ENCODE measurements around the gene MBD4. TPM values are rescaled to one million over a fixed set of nuclear protein-coding genes. Genes with fewer than 3 reads are reported as not detected.

The MBD4 gene
- total RNA-seq, 3 donors from 2014 or later = 40.4 to 47.0 (median 45.3) TPM

GRCh38 chr3:129449279-129450115, 9.7 kb upstream of the MBD4 start:
- peaks cover 7% of the 10 kb centered on the region for H3K4me1 Mint-ChIP-seq (ENCODE audit: low read depth)
- peaks cover 17% of the 10 kb centered on the region for H3K36me3 Mint-ChIP-seq (ENCODE audit: insufficient read depth)
- H3K9me3 Mint-ChIP-seq = no peaks in the 10 kb centered on the region
- H3K4me3 Mint-ChIP-seq = no peak overlapping the region
- DNase-seq (no peak), ATAC-seq (no peak)
- H3K27me3 Mint-ChIP-seq (ENCODE audit: low read depth) = no peaks in the 10 kb centered on the region

- DNase-seq (no peak), ATAC-seq (no peak)
- Mint-ChIP-seq H3K9me3 (no peaks in the 10 kb centered on the region), H3K27me3 (ENCODE audit: low read depth) (no peaks in the 10 kb centered on the region), H3K4me3 (no peak overlapping the region), H3K4me1 (ENCODE audit: low read depth) (peaks cover 11% of the 10 kb centered on the region), H3K36me3 (ENCODE audit: insufficient read depth) (peaks cover 15% of the 10 kb centered on the region)
Measured at GRCh38 chr3:129448186-129448895, 8.6 kb upstream of the MBD4 start.

GRCh38 chr3:129446926-129447325, 7.2 kb upstream of the MBD4 start:
- peaks cover 24% of the 10 kb centered on the region for H3K4me1 Mint-ChIP-seq (ENCODE audit: low read depth)
- peaks cover 1% of the 10 kb centered on the region for H3K36me3 Mint-ChIP-seq (ENCODE audit: insufficient read depth)
- no peaks in the 10 kb centered on the region for H3K9me3 Mint-ChIP-seq
- H3K27me3 Mint-ChIP-seq (ENCODE audit: low read depth) = no peaks in the 10 kb centered on the region
- DNase-seq (no peak), ATAC-seq (no peak)
- H3K4me3 Mint-ChIP-seq = no peak overlapping the region

GRCh38 chr3:129445471-129445870, 5.7 kb upstream of the MBD4 start:
- ATAC-seq (no peak), DNase-seq (no peak)
- Mint-ChIP-seq H3K4me3 (no peak overlapping the region), H3K9me3 (no peaks in the 10 kb centered on the region), H3K4me1 (ENCODE audit: low read depth) (peaks cover 36% of the 10 kb centered on the region), H3K36me3 (ENCODE audit: insufficient read depth) (no peaks in the 10 kb centered on the region), H3K27me3 (ENCODE audit: low read depth) (no peaks in the 10 kb centered on the region)

- Mint-ChIP-seq H3K27me3 (ENCODE audit: low read depth) (no peaks in the 10 kb centered on the region), H3K4me1 (ENCODE audit: low read depth) (peaks cover 41% of the 10 kb centered on the region), H3K9me3 (no peaks in the 10 kb centered on the region), H3K36me3 (ENCODE audit: insufficient read depth) (peaks cover under 1% of the 10 kb centered on the region), H3K4me3 (no peak overlapping the region)
- no peak for ATAC-seq
- DNase-seq = no peak
Measured at GRCh38 chr3:129442947-129443346, 3.2 kb upstream of the MBD4 start.

- no peak overlapping the region for H3K4me3 Mint-ChIP-seq
- peaks cover 45% of the 10 kb centered on the region for H3K4me1 Mint-ChIP-seq (ENCODE audit: low read depth)
- peaks cover 5% of the 10 kb centered on the region for H3K36me3 Mint-ChIP-seq (ENCODE audit: insufficient read depth)
- ATAC-seq (no peak), DNase-seq (no peak)
- H3K9me3 Mint-ChIP-seq = no peaks in the 10 kb centered on the region
- H3K27me3 Mint-ChIP-seq (ENCODE audit: low read depth) = no peaks in the 10 kb centered on the region
Measured at GRCh38 chr3:129442486-129442885, 2.7 kb upstream of the MBD4 start.

GRCh38 chr3:129441782-129442181, 2.0 kb upstream of the MBD4 start:
- no peaks in the 10 kb centered on the region for H3K9me3 Mint-ChIP-seq
- DNase-seq = no peak
- peak overlapping the region; percentile 92 for H3K4me3 Mint-ChIP-seq
- H3K36me3 Mint-ChIP-seq (ENCODE audit: insufficient read depth) = peaks cover 9% of the 10 kb centered on the region
- H3K4me1 Mint-ChIP-seq (ENCODE audit: low read depth) = peaks cover 49% of the 10 kb centered on the region
- ATAC-seq = no peak
- H3K27me3 Mint-ChIP-seq (ENCODE audit: low read depth) = no peaks in the 10 kb centered on the region

GRCh38 chr3:129441215-129441614, 1.5 kb upstream of the MBD4 start:
- no peak for ATAC-seq
- Mint-ChIP-seq H3K9me3 (no peaks in the 10 kb centered on the region), H3K27me3 (ENCODE audit: low read depth) (no peaks in the 10 kb centered on the region), H3K36me3 (ENCODE audit: insufficient read depth) (peaks cover 14% of the 10 kb centered on the region), H3K4me3 (peak overlapping the region; percentile 92), H3K4me1 (ENCODE audit: low read depth) (peaks cover 55% of the 10 kb centered on the region)
- no peak for DNase-seq

GRCh38 chr3:129440618-129441190, 956 bp upstream of the MBD4 start:
- peaks cover 17% of the 10 kb centered on the region for H3K36me3 Mint-ChIP-seq (ENCODE audit: insufficient read depth)
- H3K4me3 Mint-ChIP-seq = peak overlapping the region; percentile 92
- no peaks in the 10 kb centered on the region for H3K9me3 Mint-ChIP-seq
- H3K4me1 Mint-ChIP-seq (ENCODE audit: low read depth) = peaks cover 59% of the 10 kb centered on the region
- H3K27me3 Mint-ChIP-seq (ENCODE audit: low read depth) = no peaks in the 10 kb centered on the region
- DNase-seq = no peak
- peak in 1 of 2 donors; percentile 58 for ATAC-seq

GRCh38 chr3:129439226-129439816, 427 bp downstream of the MBD4 start:
- H3K36me3 Mint-ChIP-seq (ENCODE audit: insufficient read depth) = peaks cover 28% of the 10 kb centered on the region
- no peaks in the 10 kb centered on the region for H3K27me3 Mint-ChIP-seq (ENCODE audit: low read depth)
- peak; percentile 30 for DNase-seq
- peaks cover 70% of the 10 kb centered on the region for H3K4me1 Mint-ChIP-seq (ENCODE audit: low read depth)
- peak overlapping the region; percentile 92 for H3K4me3 Mint-ChIP-seq
- H3K9me3 Mint-ChIP-seq = no peaks in the 10 kb centered on the region
- peak; percentile 20 to 21 for ATAC-seq

- Mint-ChIP-seq H3K27me3 (ENCODE audit: low read depth) (no peaks in the 10 kb centered on the region), H3K4me3 (peak overlapping the region; percentile 37), H3K4me1 (ENCODE audit: low read depth) (peaks cover 42% of the 10 kb centered on the region), H3K9me3 (no peaks in the 10 kb centered on the region), H3K36me3 (ENCODE audit: insufficient read depth) (peaks cover 55% of the 10 kb centered on the region)
- DNase-seq (no peak), ATAC-seq (no peak)
Measured at GRCh38 chr3:129435367-129435766, 4.4 kb downstream of the MBD4 start.

GRCh38 chr3:129434140-129434539, 5.6 kb downstream of the MBD4 start:
- H3K9me3 Mint-ChIP-seq = no peaks in the 10 kb centered on the region
- peaks cover 56% of the 10 kb centered on the region for H3K36me3 Mint-ChIP-seq (ENCODE audit: insufficient read depth)
- no peaks in the 10 kb centered on the region for H3K27me3 Mint-ChIP-seq (ENCODE audit: low read depth)
- H3K4me3 Mint-ChIP-seq = no peak overlapping the region
- DNase-seq = no peak
- peaks cover 43% of the 10 kb centered on the region for H3K4me1 Mint-ChIP-seq (ENCODE audit: low read depth)
- ATAC-seq = no peak

GRCh38 chr3:129433565-129433964, 6.2 kb downstream of the MBD4 start:
- no peak for DNase-seq
- no peaks in the 10 kb centered on the region for H3K9me3 Mint-ChIP-seq
- H3K27me3 Mint-ChIP-seq (ENCODE audit: low read depth) = no peaks in the 10 kb centered on the region
- peaks cover 48% of the 10 kb centered on the region for H3K4me1 Mint-ChIP-seq (ENCODE audit: low read depth)
- H3K36me3 Mint-ChIP-seq (ENCODE audit: insufficient read depth) = peaks cover 59% of the 10 kb centered on the region
- H3K4me3 Mint-ChIP-seq = no peak overlapping the region
- ATAC-seq = no peak

- Mint-ChIP-seq H3K36me3 (ENCODE audit: insufficient read depth) (peaks cover 56% of the 10 kb centered on the region), H3K4me1 (ENCODE audit: low read depth) (peaks cover 49% of the 10 kb centered on the region), H3K4me3 (no peak overlapping the region), H3K9me3 (no peaks in the 10 kb centered on the region), H3K27me3 (ENCODE audit: low read depth) (no peaks in the 10 kb centered on the region)
- ATAC-seq (no peak), DNase-seq (no peak)
Measured at GRCh38 chr3:129432671-129433070, 7.1 kb downstream of the MBD4 start.

Data from activated T-cell treated with anti-CD3 and anti-CD28 coated beads, Interleukin-2, amount 50 U/mL, for 4 hours (primary cell).